HL-60 (cell line): Measurements from ENCODE around the gene NKD1.

Experiments
- DNase-seq, 2 experiments: peaks; one replicate each; pipeline ENCODE4 v3.0.0-alpha.2; 2010 to 2020; ENCODE audit warnings: low read depth in 1 of 2, low spot score in 1 of 2
- H3K27ac ChIP-seq: fragments of 250-450 bp; sonication (Bioruptor Pico); replicated peaks from 2 replicates; pipeline ENCODE4 v1.5.1; 2020; ENCODE audit warnings: mild to moderate bottlenecking, moderate library complexity
- H3K27me3 ChIP-seq: fragments of 250-450 bp; sonication (Bioruptor Pico); 2 replicates; pipeline ENCODE4 v1.5.1; 2021; ENCODE audit warnings: mild to moderate bottlenecking, moderate library complexity; ENCODE audit not compliant: insufficient read depth, poor library complexity, severe bottlenecking
- H3K4me3 ChIP-seq: replicated peaks from 2 replicates; pipeline ENCODE4 v1.5.1; 2011; ENCODE audit warnings: mild to moderate bottlenecking, control low read depth, low read length; ENCODE audit not compliant: insufficient read depth
- GABPA ChIP-seq: IDR thresholded peaks from 2 replicates; pipeline ENCODE4 v1.6.1; 2012; ENCODE audit warnings: low read depth
- POLR2AphosphoS5 ChIP-seq: IDR thresholded peaks from 2 replicates; pipeline ENCODE4 v1.6.1; 2012; ENCODE audit warnings: low read depth
- SPI1 ChIP-seq: IDR thresholded peaks from 2 replicates; pipeline ENCODE4 v1.6.1; 2012; ENCODE audit warnings: low read depth, mild to moderate bottlenecking, borderline replicate concordance
- TF ChIP-seq, protein P1 (sequence below): IDR thresholded peaks from 2 replicates; pipeline ENCODE4 v1.6.1; 2012; ENCODE audit warnings: low read depth; ENCODE audit not compliant: insufficient replicate concordance
- TF ChIP-seq, protein P2 (sequence below): IDR thresholded peaks from one replicate; pipeline ENCODE4 v1.5.1; 2011; ENCODE audit warnings: low read length, control low read depth, inconsistent platforms; ENCODE audit not compliant: insufficient read depth

The NKD1 gene

DNA sequence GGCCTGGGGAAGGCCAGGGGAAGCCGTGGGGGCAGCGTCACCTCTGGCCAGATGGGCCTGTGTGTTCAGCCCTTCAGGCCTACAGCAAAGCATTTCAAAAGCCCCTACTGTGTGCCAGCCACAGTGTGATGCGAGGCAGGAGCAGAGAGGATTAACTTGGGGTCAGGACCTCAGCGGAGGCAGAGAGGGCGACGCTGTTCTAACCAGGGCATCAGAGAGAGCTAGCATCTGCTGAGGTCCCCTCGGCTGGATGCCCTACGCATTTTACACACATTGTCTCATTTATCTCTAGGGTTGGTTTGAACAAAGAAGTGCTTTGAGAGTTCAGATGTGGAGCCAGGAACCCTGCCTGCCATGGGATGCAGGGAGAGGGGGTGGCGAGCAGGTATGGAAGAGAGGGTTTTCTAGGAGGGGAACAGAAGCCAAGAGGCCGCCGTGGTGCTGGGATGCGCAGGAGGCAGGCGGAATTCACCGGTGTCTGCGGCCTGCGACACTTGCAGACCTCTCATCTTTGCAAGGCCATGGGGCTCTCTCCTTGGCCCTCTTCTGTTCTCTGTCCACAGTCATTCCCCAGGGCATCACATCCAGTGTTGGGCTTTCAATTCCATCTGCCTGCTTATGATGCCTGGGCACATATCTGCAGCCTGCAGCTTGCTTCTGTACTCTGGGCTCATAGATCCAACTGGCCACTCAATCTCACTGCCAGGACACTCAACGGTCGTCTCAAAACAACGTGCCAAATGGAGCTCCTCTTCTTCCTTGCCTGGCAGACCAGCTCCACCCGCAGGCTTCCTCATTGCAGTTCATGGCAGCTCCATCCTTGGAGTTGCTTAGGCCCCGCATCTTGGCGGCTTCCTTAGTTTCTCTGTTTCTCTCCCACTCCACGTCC is 8.1 kb upstream of the NKD1 start:
- DNase-seq = no peak
- no peak overlapping the region for H3K4me3 ChIP-seq
- H3K27ac ChIP-seq = no peak overlapping the region
- peaks cover 2% of the 10 kb centered on the region for H3K27me3 ChIP-seq
- TF ChIP-seq, protein P1, sequence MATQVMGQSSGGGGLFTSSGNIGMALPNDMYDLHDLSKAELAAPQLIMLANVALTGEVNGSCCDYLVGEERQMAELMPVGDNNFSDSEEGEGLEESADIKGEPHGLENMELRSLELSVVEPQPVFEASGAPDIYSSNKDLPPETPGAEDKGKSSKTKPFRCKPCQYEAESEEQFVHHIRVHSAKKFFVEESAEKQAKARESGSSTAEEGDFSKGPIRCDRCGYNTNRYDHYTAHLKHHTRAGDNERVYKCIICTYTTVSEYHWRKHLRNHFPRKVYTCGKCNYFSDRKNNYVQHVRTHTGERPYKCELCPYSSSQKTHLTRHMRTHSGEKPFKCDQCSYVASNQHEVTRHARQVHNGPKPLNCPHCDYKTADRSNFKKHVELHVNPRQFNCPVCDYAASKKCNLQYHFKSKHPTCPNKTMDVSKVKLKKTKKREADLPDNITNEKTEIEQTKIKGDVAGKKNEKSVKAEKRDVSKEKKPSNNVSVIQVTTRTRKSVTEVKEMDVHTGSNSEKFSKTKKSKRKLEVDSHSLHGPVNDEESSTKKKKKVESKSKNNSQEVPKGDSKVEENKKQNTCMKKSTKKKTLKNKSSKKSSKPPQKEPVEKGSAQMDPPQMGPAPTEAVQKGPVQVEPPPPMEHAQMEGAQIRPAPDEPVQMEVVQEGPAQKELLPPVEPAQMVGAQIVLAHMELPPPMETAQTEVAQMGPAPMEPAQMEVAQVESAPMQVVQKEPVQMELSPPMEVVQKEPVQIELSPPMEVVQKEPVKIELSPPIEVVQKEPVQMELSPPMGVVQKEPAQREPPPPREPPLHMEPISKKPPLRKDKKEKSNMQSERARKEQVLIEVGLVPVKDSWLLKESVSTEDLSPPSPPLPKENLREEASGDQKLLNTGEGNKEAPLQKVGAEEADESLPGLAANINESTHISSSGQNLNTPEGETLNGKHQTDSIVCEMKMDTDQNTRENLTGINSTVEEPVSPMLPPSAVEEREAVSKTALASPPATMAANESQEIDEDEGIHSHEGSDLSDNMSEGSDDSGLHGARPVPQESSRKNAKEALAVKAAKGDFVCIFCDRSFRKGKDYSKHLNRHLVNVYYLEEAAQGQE = no peak
- TF ChIP-seq SPI1 = no peak
- no peak for TF ChIP-seq GABPA
- TF ChIP-seq, protein P2, sequence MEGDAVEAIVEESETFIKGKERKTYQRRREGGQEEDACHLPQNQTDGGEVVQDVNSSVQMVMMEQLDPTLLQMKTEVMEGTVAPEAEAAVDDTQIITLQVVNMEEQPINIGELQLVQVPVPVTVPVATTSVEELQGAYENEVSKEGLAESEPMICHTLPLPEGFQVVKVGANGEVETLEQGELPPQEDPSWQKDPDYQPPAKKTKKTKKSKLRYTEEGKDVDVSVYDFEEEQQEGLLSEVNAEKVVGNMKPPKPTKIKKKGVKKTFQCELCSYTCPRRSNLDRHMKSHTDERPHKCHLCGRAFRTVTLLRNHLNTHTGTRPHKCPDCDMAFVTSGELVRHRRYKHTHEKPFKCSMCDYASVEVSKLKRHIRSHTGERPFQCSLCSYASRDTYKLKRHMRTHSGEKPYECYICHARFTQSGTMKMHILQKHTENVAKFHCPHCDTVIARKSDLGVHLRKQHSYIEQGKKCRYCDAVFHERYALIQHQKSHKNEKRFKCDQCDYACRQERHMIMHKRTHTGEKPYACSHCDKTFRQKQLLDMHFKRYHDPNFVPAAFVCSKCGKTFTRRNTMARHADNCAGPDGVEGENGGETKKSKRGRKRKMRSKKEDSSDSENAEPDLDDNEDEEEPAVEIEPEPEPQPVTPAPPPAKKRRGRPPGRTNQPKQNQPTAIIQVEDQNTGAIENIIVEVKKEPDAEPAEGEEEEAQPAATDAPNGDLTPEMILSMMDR = no peak
- TF ChIP-seq POLR2AphosphoS5 = no peak

DNA sequence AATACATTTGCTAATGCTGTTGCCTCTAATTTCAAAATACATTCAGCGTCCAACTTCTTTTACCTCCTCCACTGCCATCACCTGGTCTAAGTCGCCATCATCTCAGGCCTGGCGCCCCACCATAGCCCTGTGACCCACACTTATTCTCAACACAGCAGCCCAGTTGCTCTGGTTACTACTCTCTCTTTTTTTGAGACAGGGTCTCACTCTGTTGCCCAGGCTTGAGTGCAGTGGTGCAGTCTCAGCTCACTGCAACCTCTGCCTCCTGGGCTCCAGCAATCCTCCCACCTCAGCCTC is 7.5 kb upstream of the NKD1 start:
- Histone ChIP-seq H3K4me3 (no peak overlapping the region), H3K27me3 (peaks cover 2% of the 10 kb centered on the region), H3K27ac (no peak overlapping the region)
- DNase-seq = no peak
- TF ChIP-seq POLR2AphosphoS5 (no peak), GABPA (no peak), SPI1 (no peak)
- TF ChIP-seq, protein P1 = no peak
- TF ChIP-seq, protein P2 = no peak

GRCh38 chr16:50542703-50543102 is 5.5 kb upstream of the NKD1 start:
- TF ChIP-seq SPI1 (no peak), GABPA (no peak), POLR2AphosphoS5 (no peak)
- TF ChIP-seq, protein P2 = no peak
- TF ChIP-seq, protein P1 = no peak
- no peak overlapping the region for H3K4me3 ChIP-seq
- H3K27me3 ChIP-seq = peaks cover 10% of the 10 kb centered on the region
- H3K27ac ChIP-seq = no peak overlapping the region
- DNase-seq = no peak
